Dermis lymphatic vessel endothelial cell (primary cell): ENCODE measurements around the gene SSR3. TPM values are rescaled to one million over a fixed set of nuclear protein-coding genes. Genes with fewer than 3 reads are reported as not detected.

Experiments used
- total RNA-seq: library from RNA; depleted of rRNA; stranded (reverse); fragments of >200 nt; gene quantifications from 2 replicates; pipeline ENCODE4 v1.2.1, GENCODE V29; 2014

Gene SSR3
- total RNA-seq, result 128 and 202 TPM in 2 replicates

DNA sequence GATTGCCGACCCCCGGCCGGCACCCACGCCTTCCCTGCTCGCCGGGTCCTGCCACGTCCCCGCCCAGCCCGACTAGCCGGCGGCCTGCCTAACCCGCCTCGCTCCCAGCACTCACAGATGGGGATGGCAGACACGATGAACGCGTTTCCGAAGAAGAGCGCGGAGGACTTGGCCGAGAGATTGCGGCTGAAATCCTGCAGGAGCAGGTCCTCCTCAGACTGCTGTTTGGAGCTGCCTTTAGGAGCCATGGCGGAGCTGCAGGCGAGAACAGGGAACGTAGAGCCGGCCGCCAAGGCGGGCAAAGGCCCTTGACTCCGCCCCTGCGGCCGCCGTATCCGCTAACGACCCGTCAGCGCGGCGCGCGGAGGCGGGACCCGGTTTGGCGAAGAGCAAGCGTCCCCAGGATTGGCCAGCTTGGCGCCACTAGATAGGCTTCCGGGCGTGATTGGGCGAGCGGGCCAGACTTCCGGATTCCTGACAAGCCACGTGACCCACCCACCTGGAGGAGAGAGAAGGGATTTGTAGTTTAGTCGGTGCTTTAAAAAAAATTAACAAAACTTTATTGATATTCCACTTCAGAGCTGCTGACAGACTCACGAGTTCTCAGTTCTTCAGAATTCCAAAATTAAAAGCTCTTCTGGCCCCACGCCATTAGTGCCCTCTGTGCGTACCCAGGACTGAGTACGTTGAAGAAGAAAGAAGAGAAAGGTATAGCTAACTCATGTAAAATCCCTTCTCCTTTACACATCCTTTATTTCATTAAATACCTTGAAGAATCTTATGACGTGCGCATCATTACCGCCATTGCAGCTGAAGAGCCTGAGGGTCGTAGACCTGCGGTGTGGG is at the start of gene SSR3:
SSR3 (minus strand) TSS at position 276 of the 846 bp plus-strand sequence; CDS start at position 248, 28 bp downstream.

Other genes starting within 250 kb of the SSR3 start
- 17.8 and 19.5 TPM in 2 replicates for gene TIPARP, start 119.5 kb upstream of the SSR3 start, total RNA-seq